GM10266 (cell line): Measurements from ENCODE around the gene CDK6.

Experiments used
- DNase-seq: peaks from one replicate; pipeline ENCODE4 v3.0.0; 2012; ENCODE audit errors: extremely low spot score
- TF ChIP-seq, protein P1 (sequence below): IDR thresholded peaks from 2 replicates; pipeline ENCODE4 v1.5.1; 2012; ENCODE audit warnings: mild to moderate bottlenecking, low read depth; ENCODE audit not compliant: control insufficient read depth, insufficient read depth; ENCODE audit errors: missing control alignments

The CDK6 gene

GRCh38 chr7:92586841-92587240 is 249.5 kb downstream of the CDK6 start:
- TF ChIP-seq, protein P1, sequence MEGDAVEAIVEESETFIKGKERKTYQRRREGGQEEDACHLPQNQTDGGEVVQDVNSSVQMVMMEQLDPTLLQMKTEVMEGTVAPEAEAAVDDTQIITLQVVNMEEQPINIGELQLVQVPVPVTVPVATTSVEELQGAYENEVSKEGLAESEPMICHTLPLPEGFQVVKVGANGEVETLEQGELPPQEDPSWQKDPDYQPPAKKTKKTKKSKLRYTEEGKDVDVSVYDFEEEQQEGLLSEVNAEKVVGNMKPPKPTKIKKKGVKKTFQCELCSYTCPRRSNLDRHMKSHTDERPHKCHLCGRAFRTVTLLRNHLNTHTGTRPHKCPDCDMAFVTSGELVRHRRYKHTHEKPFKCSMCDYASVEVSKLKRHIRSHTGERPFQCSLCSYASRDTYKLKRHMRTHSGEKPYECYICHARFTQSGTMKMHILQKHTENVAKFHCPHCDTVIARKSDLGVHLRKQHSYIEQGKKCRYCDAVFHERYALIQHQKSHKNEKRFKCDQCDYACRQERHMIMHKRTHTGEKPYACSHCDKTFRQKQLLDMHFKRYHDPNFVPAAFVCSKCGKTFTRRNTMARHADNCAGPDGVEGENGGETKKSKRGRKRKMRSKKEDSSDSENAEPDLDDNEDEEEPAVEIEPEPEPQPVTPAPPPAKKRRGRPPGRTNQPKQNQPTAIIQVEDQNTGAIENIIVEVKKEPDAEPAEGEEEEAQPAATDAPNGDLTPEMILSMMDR: no peak
- DNase-seq: no peak

GRCh38 chr7:92586403-92586802 is 250.0 kb downstream of the CDK6 start:
- TF ChIP-seq, protein P1: no peak
- DNase-seq: no peak

DNA sequence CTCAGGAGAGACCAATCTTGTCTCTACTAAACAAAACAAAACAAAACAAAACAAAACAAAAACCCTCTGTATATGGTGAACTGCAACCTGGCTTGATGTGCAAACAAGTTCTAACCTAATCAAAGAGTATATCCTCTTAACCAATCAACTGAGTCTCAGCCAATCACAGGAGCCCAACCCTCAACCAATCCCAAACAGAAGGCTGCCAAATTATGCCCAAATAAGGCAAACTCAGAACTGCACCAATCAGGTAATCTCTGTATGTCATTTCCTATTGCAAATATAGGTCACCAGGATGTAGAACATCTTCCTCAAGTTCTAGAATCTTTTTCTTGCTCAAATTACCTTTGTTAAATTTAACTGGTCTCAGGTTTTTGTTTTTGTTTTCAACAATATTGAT is 251.4 kb downstream of the CDK6 start:
- TF ChIP-seq, protein P1: no peak
- DNase-seq: no peak

DNA sequence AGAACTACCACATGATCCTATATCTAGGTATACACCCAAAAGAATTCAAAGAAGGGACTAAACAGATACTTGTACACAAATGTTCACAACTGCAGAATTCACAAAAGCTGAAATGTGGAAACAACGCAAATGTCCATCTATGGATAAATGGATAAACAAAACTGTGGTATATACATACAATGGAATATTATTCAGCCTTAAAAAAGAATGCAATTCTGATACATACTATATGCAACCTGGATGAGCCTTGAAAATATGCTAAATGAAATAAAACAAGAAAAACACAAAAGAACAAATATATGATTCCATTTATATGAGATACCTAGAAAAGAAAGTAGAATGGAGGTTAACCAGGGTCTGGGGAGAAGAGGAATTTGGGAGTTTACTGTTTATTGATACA is 253.4 kb downstream of the CDK6 start:
- TF ChIP-seq, protein P1: no peak
- no peak for DNase-seq

DNA sequence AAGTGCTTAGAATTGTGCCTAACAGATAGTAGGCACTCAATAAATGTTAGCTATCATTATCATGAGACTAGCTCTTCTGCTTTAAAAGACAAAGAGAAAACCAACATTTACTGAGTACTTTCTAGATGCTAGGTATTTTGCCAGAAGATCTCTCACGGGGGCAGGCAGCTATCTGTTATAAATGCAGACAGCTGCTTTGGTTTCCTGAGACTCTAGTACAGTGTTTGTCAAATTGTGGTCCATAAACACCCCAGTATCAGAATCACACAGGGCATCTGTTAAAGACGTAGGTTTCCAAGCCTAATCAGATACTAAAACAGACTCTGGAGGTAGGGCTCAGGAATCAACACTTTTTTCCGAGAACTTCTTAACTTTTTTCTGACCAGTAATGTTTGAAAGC is 260.1 kb downstream of the CDK6 start:
- TF ChIP-seq, protein P1: no peak
- DNase-seq: no peak

DNA sequence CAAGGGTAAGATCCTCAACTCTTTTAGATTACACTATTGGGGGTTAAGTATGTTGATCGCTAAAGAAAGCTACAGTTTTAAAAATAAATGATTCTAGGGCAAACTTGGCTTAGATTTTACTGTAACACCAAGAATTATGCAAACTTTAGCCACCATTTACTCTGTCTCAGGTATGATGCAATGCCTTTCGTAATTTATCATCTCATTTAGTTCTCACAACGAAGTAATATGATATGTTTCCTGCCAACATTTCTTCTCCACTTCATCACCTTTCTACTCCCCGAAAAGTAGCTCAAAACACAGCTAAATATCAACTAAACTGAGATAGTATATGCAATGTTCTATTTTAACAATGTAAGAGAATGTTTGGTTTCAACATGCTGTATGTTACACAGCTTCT is 267.2 kb downstream of the CDK6 start:
- no peak for DNase-seq
- TF ChIP-seq, protein P1: no peak

DNA sequence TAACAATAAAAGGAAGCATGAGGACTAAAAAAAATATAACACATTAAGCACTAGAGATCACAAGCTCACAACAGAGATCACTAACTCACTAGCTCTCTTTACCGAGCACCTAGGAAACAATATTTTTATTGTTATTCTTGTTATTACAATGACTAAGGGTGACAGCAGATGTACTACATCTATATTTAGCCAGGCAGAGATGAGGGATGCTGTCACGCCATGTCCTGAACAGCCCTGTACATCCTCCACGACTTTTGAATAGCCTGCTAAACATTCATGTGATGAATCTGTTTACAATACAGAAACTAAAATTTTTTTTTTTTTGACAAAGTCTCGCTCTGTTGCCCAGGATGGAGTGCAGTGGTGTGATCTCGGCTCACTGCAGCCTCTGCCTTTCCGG is 268.9 kb downstream of the CDK6 start:
- TF ChIP-seq, protein P1: no peak
- DNase-seq: no peak
